ENCODE measurements around the gene ETV2. TPM values are rescaled to one million over a fixed set of nuclear protein-coding genes. Genes with fewer than 3 reads are reported as not detected.

Gene ETV2
- total RNA-seq, 2 experiments from 2014 or later: 0.25 to 1.7 TPM

DNA sequence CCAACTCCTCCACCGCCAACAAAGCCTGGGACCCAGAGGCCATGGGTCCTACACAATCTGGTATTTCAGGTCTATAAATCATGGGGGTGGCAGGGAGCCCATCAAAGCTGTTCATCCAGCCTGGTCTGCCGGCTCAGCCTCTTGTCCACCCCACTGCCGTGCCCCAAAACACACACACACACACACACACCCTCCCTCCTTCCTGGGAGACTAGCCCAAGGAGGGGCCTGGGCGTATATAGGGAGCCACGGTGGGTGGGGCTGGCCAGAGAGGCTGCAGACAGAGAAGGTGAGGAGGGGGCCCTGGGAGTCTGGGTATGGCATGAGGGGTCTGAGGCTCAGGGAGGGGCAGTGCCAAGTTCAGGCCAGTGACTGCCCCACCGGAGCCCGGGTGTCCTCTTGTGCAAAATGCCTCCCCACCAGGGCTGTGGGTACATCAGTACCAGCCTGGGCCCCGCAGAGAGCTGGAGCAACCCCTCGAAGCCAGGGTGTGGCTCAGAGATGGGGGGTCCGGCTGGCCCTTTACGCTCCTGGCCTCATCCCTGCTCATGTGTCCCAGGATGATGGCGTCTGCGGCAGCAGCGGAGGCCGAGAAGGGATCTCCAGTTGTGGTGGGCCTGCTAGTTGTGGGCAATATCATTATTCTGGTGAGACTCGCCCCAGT lies 24.8 kb downstream of the ETV2 start, which contains the start of gene UPK1A:
Gene UPK1A (plus strand): TSS at position 267 of the 663 bp plus-strand sequence. CDS start 296 bp downstream, at position 563.
- Histone ChIP-seq H3K27ac (ENCODE audit: low read depth, low read length, poor library complexity, severe bottlenecking) (no peak within 1 kb of the TSS), H2AFZ (ENCODE audit: low read length) (no peak within 1 kb of the TSS), H3K9me2 (ENCODE audit: insufficient read depth, low read length) (no peaks in the 10 kb centered on the region), H3K9me3 (ENCODE audit: low read length) (no peaks in the 10 kb centered on the region), H3K4me3 (ENCODE audit: low read depth, low read length, poor library complexity, severe bottlenecking) (no peak within 1 kb of the TSS), H3K36me3 (ENCODE audit: insufficient read depth, low read length) (peaks cover 19% of the 10 kb centered on the region), H3K4me2 (ENCODE audit: low read length) (no peak within 1 kb of the TSS), H3K79me2 (ENCODE audit: insufficient read depth, low read depth, low read length) (no peaks in the 10 kb centered on the region), H3K4me1 (ENCODE audit: insufficient read depth, low read length, poor library complexity, severe bottlenecking) (no peaks in the 10 kb centered on the region), H4K20me1 (ENCODE audit: insufficient read depth, low read length) (no peaks in the 10 kb centered on the region)
- TF ChIP-seq EZH2phosphoT487 (IDR thresholded peaks at IDR 0.05; ENCODE audit: borderline replicate concordance, low read depth, low read length) (no peak), CTCF (conservative IDR thresholded peaks at IDR 0.05; ENCODE audit: low read length) (no peak)
- ChIA-PET POLR2A (no interaction called here), CTCF (ENCODE audit: unreplicated experiment) (no interaction called here)
- intact Hi-C loops (cut with micrococcal nuclease; ENCODE audit: unreplicated experiment): no loop called here
- DNase-seq (ENCODE audit: low spot score): no peak
- no TSS peak for BruUV-seq (replicated peaks)

GRCh38 chr19:35669566-35669965 lies 28.0 kb downstream of the ETV2 start:
- no peaks in the 10 kb centered on the region for H3K9me3 ChIP-seq (ENCODE audit: low read length)
- no peaks in the 10 kb centered on the region for H3K4me1 ChIP-seq (ENCODE audit: insufficient read depth, low read length, poor library complexity, severe bottlenecking)
- ChIA-PET CTCF (ENCODE audit: unreplicated experiment) (no interaction called here), POLR2A (no interaction called here)
- no peaks in the 10 kb centered on the region for H4K20me1 ChIP-seq (ENCODE audit: insufficient read depth, low read length)
- no peaks in the 10 kb centered on the region for H3K9me2 ChIP-seq (ENCODE audit: insufficient read depth, low read length)
- no peaks in the 10 kb centered on the region for H3K79me2 ChIP-seq (ENCODE audit: insufficient read depth, low read depth, low read length)
- no peak overlapping the region for H3K4me2 ChIP-seq (ENCODE audit: low read length)
- BruUV-seq (replicated peaks): no TSS peak
- no peaks in the 10 kb centered on the region for H3K36me3 ChIP-seq (ENCODE audit: insufficient read depth, low read length)
- intact Hi-C loops (cut with micrococcal nuclease; ENCODE audit: unreplicated experiment): no loop called here
- H3K4me3 ChIP-seq (ENCODE audit: low read depth, low read length, poor library complexity, severe bottlenecking): no peak overlapping the region
- no peak for TF ChIP-seq EZH2phosphoT487 (IDR thresholded peaks at IDR 0.05; ENCODE audit: borderline replicate concordance, low read depth, low read length)
- TF ChIP-seq CTCF (conservative IDR thresholded peaks at IDR 0.05; ENCODE audit: low read length): no peak
- no peak overlapping the region for H3K27ac ChIP-seq (ENCODE audit: low read depth, low read length, poor library complexity, severe bottlenecking)
- H2AFZ ChIP-seq (ENCODE audit: low read length): no peak overlapping the region
- DNase-seq (ENCODE audit: low spot score): no peak

DNA sequence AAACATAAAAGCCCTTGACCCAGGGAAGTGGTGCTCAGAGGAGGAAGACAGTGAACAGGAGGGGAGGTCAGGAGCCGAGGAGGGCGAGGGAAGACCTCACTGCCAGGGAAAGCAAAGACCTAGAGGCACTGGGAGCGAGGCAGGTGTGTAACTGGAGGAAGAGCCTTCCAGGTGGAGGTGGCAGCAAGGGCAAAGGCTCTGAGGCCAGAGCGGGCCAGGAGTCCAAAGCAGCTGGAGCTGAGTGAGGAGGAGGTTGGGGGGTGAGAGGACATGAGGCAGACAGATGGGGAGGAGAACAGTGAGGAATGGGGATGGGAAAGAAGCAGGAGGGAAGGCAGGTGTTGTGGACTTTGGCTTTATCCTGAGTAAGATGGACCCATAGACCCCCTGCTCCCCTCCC lies 28.4 kb downstream of the ETV2 start:
- Histone ChIP-seq H3K79me2 (ENCODE audit: insufficient read depth, low read depth, low read length) (no peaks in the 10 kb centered on the region), H2AFZ (ENCODE audit: low read length) (no peak overlapping the region), H3K9me3 (ENCODE audit: low read length) (no peaks in the 10 kb centered on the region), H3K4me1 (ENCODE audit: insufficient read depth, low read length, poor library complexity, severe bottlenecking) (no peaks in the 10 kb centered on the region), H4K20me1 (ENCODE audit: insufficient read depth, low read length) (no peaks in the 10 kb centered on the region), H3K4me3 (ENCODE audit: low read depth, low read length, poor library complexity, severe bottlenecking) (no peak overlapping the region), H3K36me3 (ENCODE audit: insufficient read depth, low read length) (no peaks in the 10 kb centered on the region), H3K4me2 (ENCODE audit: low read length) (no peak overlapping the region), H3K27ac (ENCODE audit: low read depth, low read length, poor library complexity, severe bottlenecking) (no peak overlapping the region), H3K9me2 (ENCODE audit: insufficient read depth, low read length) (no peaks in the 10 kb centered on the region)
- TF ChIP-seq EZH2phosphoT487 (IDR thresholded peaks at IDR 0.05; ENCODE audit: borderline replicate concordance, low read depth, low read length): no peak
- no peak for TF ChIP-seq CTCF (conservative IDR thresholded peaks at IDR 0.05; ENCODE audit: low read length)
- CTCF ChIA-PET (ENCODE audit: unreplicated experiment): no interaction called here
- POLR2A ChIA-PET: no interaction called here
- no TSS peak for BruUV-seq (replicated peaks)
- DNase-seq (ENCODE audit: low spot score): no peak
- intact Hi-C loops (cut with micrococcal nuclease; ENCODE audit: unreplicated experiment): no loop called here

Measured in OCI-LY7 (cell line).